HUDEP-2 (cell line): ENCODE results near the gene CTNNA1.

Experiments
- DNase-seq, 76 experiments: peaks; one replicate each; lab custom pipeline; 2025; ENCODE audit not compliant: unreplicated experiment in 76 of 76; lab: John Stamatoyannopoulos, UW

Gene CTNNA1

DNA sequence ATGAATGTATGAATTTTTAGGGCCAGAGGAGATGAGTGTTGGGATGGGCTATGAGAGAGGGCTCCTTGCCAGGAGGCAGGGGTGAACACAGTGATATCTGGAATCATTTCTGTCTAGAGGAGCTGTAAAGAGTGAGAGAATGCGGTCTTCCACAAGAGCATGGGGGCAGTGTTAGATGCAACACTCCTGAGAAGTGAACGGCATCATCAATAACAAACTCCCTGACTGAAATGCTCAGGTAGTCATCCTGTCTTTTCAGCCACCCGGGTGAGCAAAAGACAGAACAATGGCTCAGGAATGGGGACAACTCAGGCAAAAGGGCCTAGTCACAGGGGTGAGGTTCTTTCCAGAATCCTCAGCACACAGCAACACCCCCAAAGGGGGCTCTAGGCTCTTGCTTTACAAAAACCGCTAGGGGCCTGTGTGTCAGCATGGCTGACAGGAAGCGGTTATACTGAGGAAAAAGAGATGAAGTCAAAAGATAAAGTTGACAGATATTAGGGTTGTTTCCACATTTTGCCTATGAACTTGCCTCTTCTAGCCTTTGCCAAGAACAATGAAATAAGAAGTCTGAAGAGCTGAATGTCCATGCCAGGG, 226.6 kb downstream of the CTNNA1 start:
- no peak for DNase-seq

- DNase-seq: no peak
Observed at GRCh38 chr5:138980441-138980840, 227.2 kb downstream of the CTNNA1 start.

- no peak for DNase-seq
Observed at GRCh38 chr5:138981131-138981530, 227.9 kb downstream of the CTNNA1 start.

GRCh38 chr5:138981586-138981985, 228.4 kb downstream of the CTNNA1 start:
- DNase-seq: no peak

DNA sequence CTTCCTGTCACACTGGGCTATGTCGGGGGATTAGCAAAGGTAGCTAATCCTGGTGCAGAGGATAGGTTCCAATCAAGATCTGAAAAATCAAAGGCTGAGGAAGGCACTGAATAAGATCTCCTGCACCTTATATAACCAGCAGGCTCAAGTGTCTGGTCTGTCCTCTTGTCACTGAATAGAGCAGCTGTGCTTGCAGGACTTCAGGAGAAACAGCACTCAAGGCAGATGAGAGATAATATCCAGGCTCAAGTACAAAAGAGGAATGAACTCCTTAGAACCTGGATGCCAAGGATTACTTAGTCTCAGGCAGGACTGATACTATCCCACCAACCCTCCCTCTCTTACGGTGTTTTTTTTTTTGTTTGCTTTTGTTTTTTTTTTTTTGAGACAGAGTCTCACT, 230.8 kb downstream of the CTNNA1 start:
- DNase-seq: no peak
